ENCODE data around the gene MIEN1. TPM values are rescaled to one million over a fixed set of nuclear protein-coding genes. Genes with fewer than 3 reads are reported as not detected.
A peak's percentile ranks its signal among the peaks of the same experiment; 100 is the strongest.

MIEN1 gene
- polyA plus RNA-seq, 3 donors = 61.7 to 141 (median 124) TPM

- intact Hi-C loops (cut with micrococcal nuclease) = no loop called here
- H3K36me3 ChIP-seq (replicated peaks in 1 of 2; ENCODE audit: control insufficient read depth in 1 of 2, insufficient read depth in 2 of 2, low read length in 2 of 2) = no peaks in the 10 kb centered on the region
- Mint-ChIP-seq H3K27ac (peak overlapping the region in 1 of 7 donors; percentile 63), H3K4me3 (no peak overlapping the region), H3K4me1 (peaks cover 9% of the 10 kb centered on the region), H3K27me3 (ENCODE audit: low read depth in 3 of 3) (peaks cover 32 to 52% (median 37%) of the 10 kb centered on the region in 3 donors), H3K36me3 (peaks cover 0 to 2% of the 10 kb centered on the region in 2 donors), H3K9me3 (no peaks in the 10 kb centered on the region)
- H3K4me2 ChIP-seq (replicated peaks; ENCODE audit: extremely low read depth, low read length, poor library complexity, severe bottlenecking) = no peak overlapping the region
- TF ChIP-seq CTCF (IDR thresholded peaks at IDR 0.05) = no peak
- no peak overlapping the region for H3K4me3 ChIP-seq (replicated peaks in 1 of 3; ENCODE audit: low read depth in 2 of 3, low read length in 3 of 3)
- no peaks in the 10 kb centered on the region for H3K9me3 ChIP-seq (replicated peaks in 1 of 2; ENCODE audit: control insufficient read depth in 1 of 2, insufficient read depth in 1 of 2, low read length in 2 of 2)
- H4K20me1 ChIP-seq (ENCODE audit: insufficient read depth, low read length) = no peaks in the 10 kb centered on the region
- H3K27me3 ChIP-seq (ENCODE audit: control insufficient read depth in 2 of 2, insufficient read depth in 2 of 2, low read length in 2 of 2) = peaks cover 38 to 55% of the 10 kb centered on the region in 2 donors
- no peak overlapping the region for H3K27ac ChIP-seq (ENCODE audit: low read depth in 1 of 2, low read length in 2 of 2)
- H3K4me1 ChIP-seq (ENCODE audit: control insufficient read depth in 1 of 2, insufficient read depth in 2 of 2, low read length in 2 of 2) = no peaks in the 10 kb centered on the region
- H3K79me2 ChIP-seq (ENCODE audit: insufficient read depth, low read length) = no peaks in the 10 kb centered on the region
- WGBS (ENCODE audit: insufficient coverage) = 93% methylated on average over 3 of the region's 7 CpGs
- no peak overlapping the region for H3K9ac ChIP-seq (ENCODE audit: insufficient read depth, low read length, poor library complexity, severe bottlenecking)
- H2AFZ ChIP-seq (ENCODE audit: insufficient read depth, low read depth, low read length, poor library complexity, severe bottlenecking) = no peak overlapping the region
- DNase-seq = no peak
These were observed 42.9 kb upstream of the MIEN1 start for GRCh38 chr17:39772987-39773934.

GRCh38 chr17:39772415-39772814 is 42.1 kb upstream of the MIEN1 start:
- H3K27ac ChIP-seq (ENCODE audit: low read depth in 1 of 2, low read length in 2 of 2) = no peak overlapping the region
- no peaks in the 10 kb centered on the region for H3K9me3 ChIP-seq (replicated peaks in 1 of 2; ENCODE audit: control insufficient read depth in 1 of 2, insufficient read depth in 1 of 2, low read length in 2 of 2)
- H3K4me1 Mint-ChIP-seq = peaks cover 6% of the 10 kb centered on the region
- peaks cover 0 to 2% of the 10 kb centered on the region in 2 donors for H3K36me3 Mint-ChIP-seq
- H3K79me2 ChIP-seq (ENCODE audit: insufficient read depth, low read length) = no peaks in the 10 kb centered on the region
- no peak overlapping the region for H2AFZ ChIP-seq (ENCODE audit: insufficient read depth, low read depth, low read length, poor library complexity, severe bottlenecking)
- no peak overlapping the region for H3K9ac ChIP-seq (ENCODE audit: insufficient read depth, low read length, poor library complexity, severe bottlenecking)
- H3K4me3 Mint-ChIP-seq = no peak overlapping the region
- no peaks in the 10 kb centered on the region for H3K36me3 ChIP-seq (replicated peaks in 1 of 2; ENCODE audit: control insufficient read depth in 1 of 2, insufficient read depth in 2 of 2, low read length in 2 of 2)
- DNase-seq = no peak
- no peaks in the 10 kb centered on the region for H3K4me1 ChIP-seq (ENCODE audit: control insufficient read depth in 1 of 2, insufficient read depth in 2 of 2, low read length in 2 of 2)
- no peak overlapping the region for H3K4me2 ChIP-seq (replicated peaks; ENCODE audit: extremely low read depth, low read length, poor library complexity, severe bottlenecking)
- no peak overlapping the region for H3K4me3 ChIP-seq (replicated peaks in 1 of 3; ENCODE audit: low read depth in 2 of 3, low read length in 3 of 3)
- H4K20me1 ChIP-seq (ENCODE audit: insufficient read depth, low read length) = no peaks in the 10 kb centered on the region
- H3K27ac Mint-ChIP-seq = peak overlapping the region in 1 of 7 donors; percentile 39
- peaks cover 31 to 51% of the 10 kb centered on the region in 2 donors for H3K27me3 ChIP-seq (ENCODE audit: control insufficient read depth in 2 of 2, insufficient read depth in 2 of 2, low read length in 2 of 2)
- H3K9me3 Mint-ChIP-seq = no peaks in the 10 kb centered on the region
- intact Hi-C loops (cut with micrococcal nuclease) = no loop called here
- H3K27me3 Mint-ChIP-seq (ENCODE audit: low read depth in 3 of 3) = peaks cover 28 to 49% (median 39%) of the 10 kb centered on the region in 3 donors
- TF ChIP-seq CTCF (IDR thresholded peaks at IDR 0.05) = no peak
